ENCODE results near the gene CNTN5. TPM values are rescaled to one million over a fixed set of nuclear protein-coding genes. Genes with fewer than 3 reads are reported as not detected.

CNTN5 gene
- total and polyA plus RNA-seq, 2 donors (not counting 1 experiment from before 2014, with no cell fraction given): not detected

DNA sequence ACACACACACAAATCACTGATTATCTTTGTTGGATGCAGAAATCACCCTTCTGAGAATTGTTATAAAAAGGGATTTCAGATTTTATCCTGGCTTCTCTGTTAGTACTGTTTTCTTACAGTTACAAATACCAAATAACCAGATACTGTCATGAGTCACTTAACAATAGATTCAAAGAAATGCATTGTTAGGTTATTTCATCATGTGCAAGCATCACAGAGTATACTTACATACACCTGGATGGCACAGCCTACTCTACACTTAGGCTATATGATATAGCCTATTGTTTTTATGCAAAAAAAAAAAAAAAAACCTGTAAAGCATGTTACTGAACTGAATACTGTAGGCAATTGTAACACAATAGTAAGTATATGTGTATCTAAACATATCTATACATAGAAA lies 1347.1 kb downstream of the CNTN5 start:
- Mint-ChIP-seq H3K4me1 (no peaks in the 10 kb centered on the region), H3K27me3 (no peaks in the 10 kb centered on the region), H3K9me3 (ENCODE audit: insufficient read depth) (peaks cover 5% of the 10 kb centered on the region), H3K4me3 (no peak overlapping the region), H3K27ac (no peak overlapping the region)
- ATAC-seq (ENCODE audit: low read depth) (no peak), DNase-seq (no peak)
- H4K20me1 ChIP-seq (ENCODE audit: control insufficient read depth, insufficient read depth, low read length, poor library complexity, severe bottlenecking): no peaks in the 10 kb centered on the region
- no peaks in the 10 kb centered on the region for H3K36me3 ChIP-seq (replicated peaks in 1 of 2; ENCODE audit: control extremely low read depth in 1 of 2, control insufficient read depth in 1 of 2, extremely low read depth in 1 of 2, insufficient read depth in 2 of 2, low read length in 1 of 2)
- H3K79me2 ChIP-seq (ENCODE audit: control insufficient read depth, insufficient read depth, low read length): no peaks in the 10 kb centered on the region
- H3K4me2 ChIP-seq (replicated peaks; ENCODE audit: low read depth, low read length, poor library complexity, severe bottlenecking): no peak overlapping the region
- no peak overlapping the region for H3K27ac ChIP-seq (ENCODE audit: low read length in 2 of 2)
- H3K4me1 ChIP-seq (ENCODE audit: control insufficient read depth in 2 of 2, insufficient read depth in 2 of 2, low read length in 2 of 2): no peaks in the 10 kb centered on the region
- no peaks in the 10 kb centered on the region for H3K27me3 ChIP-seq (replicated peaks in 1 of 4; ENCODE audit: control extremely low read depth in 1 of 4, control insufficient read depth in 3 of 4, insufficient read depth in 4 of 4, low read length in 3 of 4)
- POLR2A ChIA-PET: no interaction called here
- H3K9ac ChIP-seq (ENCODE audit: low read length): no peak overlapping the region
- intact Hi-C loops (cut with micrococcal nuclease): no loop called here
- TF ChIP-seq EZH2 (IDR thresholded peaks at IDR 0.05; ENCODE audit: borderline replicate concordance, insufficient read depth, low read depth, low read length, poor library complexity, severe bottlenecking): no peak
- TF ChIP-seq, protein P1, sequence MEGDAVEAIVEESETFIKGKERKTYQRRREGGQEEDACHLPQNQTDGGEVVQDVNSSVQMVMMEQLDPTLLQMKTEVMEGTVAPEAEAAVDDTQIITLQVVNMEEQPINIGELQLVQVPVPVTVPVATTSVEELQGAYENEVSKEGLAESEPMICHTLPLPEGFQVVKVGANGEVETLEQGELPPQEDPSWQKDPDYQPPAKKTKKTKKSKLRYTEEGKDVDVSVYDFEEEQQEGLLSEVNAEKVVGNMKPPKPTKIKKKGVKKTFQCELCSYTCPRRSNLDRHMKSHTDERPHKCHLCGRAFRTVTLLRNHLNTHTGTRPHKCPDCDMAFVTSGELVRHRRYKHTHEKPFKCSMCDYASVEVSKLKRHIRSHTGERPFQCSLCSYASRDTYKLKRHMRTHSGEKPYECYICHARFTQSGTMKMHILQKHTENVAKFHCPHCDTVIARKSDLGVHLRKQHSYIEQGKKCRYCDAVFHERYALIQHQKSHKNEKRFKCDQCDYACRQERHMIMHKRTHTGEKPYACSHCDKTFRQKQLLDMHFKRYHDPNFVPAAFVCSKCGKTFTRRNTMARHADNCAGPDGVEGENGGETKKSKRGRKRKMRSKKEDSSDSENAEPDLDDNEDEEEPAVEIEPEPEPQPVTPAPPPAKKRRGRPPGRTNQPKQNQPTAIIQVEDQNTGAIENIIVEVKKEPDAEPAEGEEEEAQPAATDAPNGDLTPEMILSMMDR (IDR thresholded peaks at IDR 0.05): no peak
- H3K4me3 ChIP-seq (ENCODE audit: control extremely low read depth in 1 of 5, extremely low read depth in 1 of 5, insufficient read depth in 1 of 5, low read depth in 2 of 5, low read length in 4 of 5): no peak overlapping the region
- H2AFZ ChIP-seq (ENCODE audit: insufficient read depth, low read depth, low read length, poor library complexity, severe bottlenecking): no peak overlapping the region
- CTCF ChIA-PET: no interaction called here
- peaks cover 1 to 14% (median 14%) of the 10 kb centered on the region in 3 donors for H3K9me3 ChIP-seq (ENCODE audit: control extremely low read depth in 1 of 3, control insufficient read depth in 2 of 3, insufficient read depth in 1 of 3, low read length in 2 of 3)

DNA sequence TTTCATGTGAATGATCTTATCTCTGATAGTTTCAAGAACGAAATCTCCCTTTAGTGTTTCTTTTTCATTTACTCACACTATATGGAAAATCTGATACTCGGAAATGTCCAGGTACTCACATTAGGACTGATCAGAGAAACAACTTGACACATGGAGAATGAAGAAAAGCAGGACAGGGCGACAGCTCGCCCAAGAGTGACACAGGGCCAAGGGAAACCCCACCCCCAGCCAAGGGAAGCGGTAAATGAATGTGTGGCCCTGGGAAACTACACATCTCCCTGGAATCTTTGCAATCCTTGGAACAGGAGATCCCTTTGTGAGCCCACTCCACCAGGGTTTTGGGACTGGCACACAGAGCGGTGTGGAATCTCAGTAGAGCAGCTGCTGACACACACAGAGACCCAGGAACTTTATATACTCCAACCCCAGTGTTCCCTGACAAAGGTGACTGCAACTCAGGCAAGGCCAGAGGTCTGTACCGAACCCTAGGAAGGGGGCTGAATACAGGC lies 1362.7 kb downstream of the CNTN5 start:
- Histone ChIP-seq H3K27ac (ENCODE audit: low read length in 2 of 2) (no peak overlapping the region), H4K20me1 (ENCODE audit: control insufficient read depth, insufficient read depth, low read length, poor library complexity, severe bottlenecking) (no peaks in the 10 kb centered on the region), H2AFZ (ENCODE audit: insufficient read depth, low read depth, low read length, poor library complexity, severe bottlenecking) (no peak overlapping the region), H3K27me3 (replicated peaks in 1 of 4; ENCODE audit: control extremely low read depth in 1 of 4, control insufficient read depth in 3 of 4, insufficient read depth in 4 of 4, low read length in 3 of 4) (no peaks in the 10 kb centered on the region), H3K4me3 (ENCODE audit: control extremely low read depth in 1 of 5, extremely low read depth in 1 of 5, insufficient read depth in 1 of 5, low read depth in 2 of 5, low read length in 4 of 5) (no peak overlapping the region), H3K9me3 (ENCODE audit: control extremely low read depth in 1 of 3, control insufficient read depth in 2 of 3, insufficient read depth in 1 of 3, low read length in 2 of 3) (peaks cover 0 to 16% (median 0%) of the 10 kb centered on the region in 3 donors), H3K9ac (ENCODE audit: low read length) (no peak overlapping the region), H3K36me3 (replicated peaks in 1 of 2; ENCODE audit: control extremely low read depth in 1 of 2, control insufficient read depth in 1 of 2, extremely low read depth in 1 of 2, insufficient read depth in 2 of 2, low read length in 1 of 2) (no peaks in the 10 kb centered on the region), H3K4me2 (replicated peaks; ENCODE audit: low read depth, low read length, poor library complexity, severe bottlenecking) (no peak overlapping the region), H3K79me2 (ENCODE audit: control insufficient read depth, insufficient read depth, low read length) (no peaks in the 10 kb centered on the region), H3K4me1 (ENCODE audit: control insufficient read depth in 2 of 2, insufficient read depth in 2 of 2, low read length in 2 of 2) (no peaks in the 10 kb centered on the region)
- ATAC-seq (ENCODE audit: low read depth) (no peak), DNase-seq (no peak)
- Mint-ChIP-seq H3K27me3 (no peaks in the 10 kb centered on the region), H3K9me3 (ENCODE audit: insufficient read depth) (peaks cover 7% of the 10 kb centered on the region), H3K4me3 (no peak overlapping the region), H3K4me1 (no peaks in the 10 kb centered on the region), H3K27ac (no peak overlapping the region)
- intact Hi-C loops (cut with micrococcal nuclease): no loop called here
- ChIA-PET CTCF (no interaction called here), POLR2A (no interaction called here)
- TF ChIP-seq, protein P1 (IDR thresholded peaks at IDR 0.05): no peak
- TF ChIP-seq EZH2 (IDR thresholded peaks at IDR 0.05; ENCODE audit: borderline replicate concordance, insufficient read depth, low read depth, low read length, poor library complexity, severe bottlenecking): no peak
- 87% methylated on average over 4 of the region's 7 CpGs for WGBS (ENCODE audit: insufficient coverage)

Measured in B cell (primary cell).